ENCODE measurements around the gene TSPAN9.

TSPAN9 gene

DNA sequence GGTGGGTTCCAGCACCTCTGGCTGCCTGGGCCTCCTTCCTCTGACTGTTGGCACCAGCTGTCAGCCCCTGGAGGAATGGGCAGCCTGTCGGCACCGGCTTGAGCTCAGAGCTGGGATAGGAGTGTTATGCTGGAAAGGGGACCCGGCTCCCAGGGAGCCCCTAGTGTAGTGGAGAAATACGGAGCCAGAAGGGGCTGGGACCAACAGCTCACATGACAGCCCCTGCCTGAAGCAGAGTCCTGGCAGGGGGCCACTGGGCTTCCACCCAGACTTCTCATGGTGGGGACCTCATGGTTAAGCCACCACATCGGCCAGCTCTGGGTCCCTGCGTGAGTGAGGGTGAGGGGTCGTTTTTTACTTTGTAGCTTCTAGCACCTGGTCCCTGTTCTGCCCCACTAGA lies 174.5 kb downstream of the TSPAN9 start:
- no peak for TF ChIP-seq CTCF (IDR thresholded peaks at IDR 0.05; ENCODE audit: borderline replicate concordance, insufficient read depth, low read depth, low read length)
- H3K4me3 ChIP-seq (ENCODE audit: low read depth, low read length): no peak overlapping the region

GRCh38 chr12:3252450-3252891 lies 175.3 kb downstream of the TSPAN9 start:
- no peak for TF ChIP-seq CTCF (IDR thresholded peaks at IDR 0.05; ENCODE audit: borderline replicate concordance, insufficient read depth, low read depth, low read length)
- H3K4me3 ChIP-seq (ENCODE audit: low read depth, low read length): no peak overlapping the region

- TF ChIP-seq CTCF (IDR thresholded peaks at IDR 0.05; ENCODE audit: borderline replicate concordance, insufficient read depth, low read depth, low read length): no peak
- no peak overlapping the region for H3K4me3 ChIP-seq (ENCODE audit: low read depth, low read length)
Measured at GRCh38 chr12:3253682-3254275, 176.6 kb downstream of the TSPAN9 start.

- H3K4me3 ChIP-seq (ENCODE audit: low read depth, low read length): no peak overlapping the region
- no peak for TF ChIP-seq CTCF (IDR thresholded peaks at IDR 0.05; ENCODE audit: borderline replicate concordance, insufficient read depth, low read depth, low read length)
Measured at GRCh38 chr12:3255057-3255456, 177.9 kb downstream of the TSPAN9 start.

GRCh38 chr12:3256103-3256631 lies 179.0 kb downstream of the TSPAN9 start:
- no peak overlapping the region for H3K4me3 ChIP-seq (ENCODE audit: low read depth, low read length)
- no peak for TF ChIP-seq CTCF (IDR thresholded peaks at IDR 0.05; ENCODE audit: borderline replicate concordance, insufficient read depth, low read depth, low read length)

DNA sequence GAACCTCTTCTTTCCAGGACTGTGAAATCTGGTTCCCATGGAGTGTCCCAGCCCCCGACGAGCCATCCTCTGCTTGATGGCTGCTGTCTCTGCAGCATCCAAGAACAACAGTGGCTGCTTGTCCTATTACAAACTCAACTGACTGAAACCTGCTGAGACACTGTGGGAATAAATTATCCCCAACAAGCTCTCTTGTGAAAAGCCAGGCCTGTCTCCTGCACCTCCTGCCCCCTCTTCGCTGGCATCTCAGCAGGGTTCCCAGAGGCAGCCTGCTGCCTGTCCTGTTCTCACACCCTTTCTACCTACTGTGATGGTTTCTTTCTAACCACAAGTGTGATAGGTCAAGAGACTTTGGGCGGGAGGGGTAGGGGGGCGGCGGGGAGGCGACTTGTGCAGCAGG lies 180.2 kb downstream of the TSPAN9 start:
- H3K4me3 ChIP-seq (ENCODE audit: low read depth, low read length): no peak overlapping the region
- no peak for TF ChIP-seq CTCF (IDR thresholded peaks at IDR 0.05; ENCODE audit: borderline replicate concordance, insufficient read depth, low read depth, low read length)

DNA sequence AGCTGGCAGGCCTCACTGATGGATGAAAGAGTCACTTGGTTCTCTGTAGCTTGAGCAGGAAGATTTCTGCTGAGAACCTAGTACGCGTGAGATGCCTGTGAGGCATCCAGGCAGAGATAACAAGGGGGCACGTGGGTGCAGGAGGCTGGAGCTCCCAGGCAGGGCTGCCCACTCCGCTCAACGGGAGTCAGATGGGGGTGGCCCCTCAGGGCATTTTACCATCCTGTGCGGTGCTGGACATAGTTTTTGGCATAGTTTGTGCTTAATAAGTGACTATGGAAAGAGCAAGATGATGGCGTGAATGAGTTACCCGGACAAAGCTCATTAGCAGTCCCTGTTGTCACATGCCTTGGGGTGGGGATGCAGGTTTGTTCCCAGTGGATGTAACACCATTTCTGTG lies 182.8 kb downstream of the TSPAN9 start:
- TF ChIP-seq CTCF (IDR thresholded peaks at IDR 0.05; ENCODE audit: borderline replicate concordance, insufficient read depth, low read depth, low read length): no peak
- H3K4me3 ChIP-seq (ENCODE audit: low read depth, low read length): no peak overlapping the region
